ENCODE measurements around the gene MAOA.

Gene MAOA

DNA sequence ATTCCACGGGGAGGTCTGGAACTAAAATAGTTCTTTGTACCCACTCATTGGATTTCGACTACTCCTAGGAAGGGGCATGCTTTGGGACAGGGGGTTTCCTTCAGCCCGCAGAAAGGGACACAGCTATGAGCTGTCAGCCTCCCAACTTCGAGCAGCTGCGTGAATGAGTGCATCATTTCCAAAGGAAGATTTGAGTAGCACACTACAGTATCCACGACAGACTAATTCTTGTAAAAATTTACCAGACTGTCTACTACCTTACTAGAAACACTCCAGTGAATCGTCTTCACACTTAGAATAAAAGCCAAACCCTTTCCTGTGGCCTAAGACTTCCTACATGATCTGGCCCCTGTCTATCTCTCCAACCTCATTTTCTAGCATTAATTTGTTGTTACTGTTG, 101.9 kb downstream of the MAOA start:
- DNase-seq (ENCODE audit: low read depth): no peak

DNA sequence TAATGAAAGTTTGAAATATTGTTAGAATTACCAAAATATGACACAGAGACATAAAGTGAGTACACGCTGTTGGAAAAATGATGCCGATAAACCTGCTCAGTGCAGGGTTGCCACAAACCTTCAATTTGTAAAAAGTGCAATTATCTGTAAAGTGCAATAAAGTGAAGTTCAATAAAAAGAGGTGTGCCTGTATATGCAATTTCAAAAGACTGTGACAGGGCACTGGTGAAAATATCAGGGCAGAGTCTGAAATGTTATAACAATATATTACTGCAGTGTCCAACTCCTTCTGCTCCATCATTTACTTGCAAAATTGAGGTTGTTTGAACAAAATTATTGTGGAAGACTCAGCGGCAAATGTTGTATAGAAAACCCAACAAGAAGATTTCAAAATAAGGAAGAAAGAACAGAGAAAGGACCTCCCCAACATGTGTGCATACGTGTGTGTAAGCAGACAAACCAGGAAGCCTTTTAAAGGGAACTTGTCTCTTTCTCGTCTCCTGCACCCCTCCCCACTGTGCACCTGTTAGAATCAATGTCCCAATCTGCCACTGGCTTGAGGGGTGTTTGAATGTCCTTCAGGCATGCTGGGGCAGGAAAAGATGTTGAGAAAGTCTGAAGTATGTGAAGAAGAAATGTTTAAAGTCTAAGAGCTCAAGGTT, 130.0 kb downstream of the MAOA start:
- no peak for DNase-seq (ENCODE audit: low read depth)

All from activated T-helper 1 cell treated with Interleukin-2 at 50 U/mL for 16 hours (primary cell).